T-helper 2 cell treated with Interferon-gamma antibody and Interleukin-4, amounts not matched to agents 5 μg/mL and 100 μg/mL, for 36 hours (primary cell): ENCODE measurements around the gene PRDM5.

ENCODE experiments used
- DNase-seq: peaks from one replicate; pipeline ENCODE4 v3.0.0; 2021; ENCODE audit warnings: low spot score
- H3K27ac Mint-ChIP-seq: one replicate; pipeline ENCODE4 v1.8.0; 2021; ENCODE audit warnings: mild to moderate bottlenecking, mixed read lengths
- H3K27me3 Mint-ChIP-seq: one replicate; pipeline ENCODE4 v1.8.0; 2021; ENCODE audit warnings: low read depth, mixed read lengths
- H3K36me3 Mint-ChIP-seq: one replicate; pipeline ENCODE4 v1.8.0; 2021; ENCODE audit warnings: low read depth, mixed read lengths
- H3K4me1 Mint-ChIP-seq: one replicate; pipeline ENCODE4 v1.8.0; 2021; ENCODE audit warnings: low read depth, mixed read lengths
- H3K4me3 Mint-ChIP-seq: one replicate; pipeline ENCODE4 v1.8.0; 2022; ENCODE audit warnings: mild to moderate bottlenecking, moderate library complexity, mixed read lengths
- H3K9me3 Mint-ChIP-seq: one replicate; pipeline ENCODE4 v1.8.0; 2021; ENCODE audit warnings: mixed read lengths

Gene PRDM5

DNA sequence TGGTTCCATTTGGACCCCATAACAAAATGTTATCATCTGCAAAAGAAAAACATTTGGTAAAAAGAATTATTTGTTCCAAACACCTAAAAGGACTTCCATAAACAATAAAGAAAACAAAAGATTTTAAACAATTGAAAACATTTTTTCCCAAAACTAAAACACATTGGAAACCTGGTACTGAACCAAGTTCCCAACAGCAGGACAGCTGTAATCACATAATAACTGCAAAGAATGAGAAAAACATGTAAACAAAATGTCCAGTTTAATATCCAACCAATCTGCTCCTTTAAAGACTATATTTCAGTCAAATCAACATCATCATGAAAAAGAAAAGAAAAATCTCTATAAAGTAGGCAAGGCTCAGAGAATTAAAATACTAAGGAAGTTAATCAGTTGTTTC, 36.3 kb downstream of the PRDM5 start:
- H3K4me3 Mint-ChIP-seq, result no peak overlapping the region
- H3K4me1 Mint-ChIP-seq, result no peaks in the 10 kb centered on the region
- peaks cover 4% of the 10 kb centered on the region for H3K9me3 Mint-ChIP-seq
- peaks cover 6% of the 10 kb centered on the region for H3K27me3 Mint-ChIP-seq
- no peak for DNase-seq
- H3K27ac Mint-ChIP-seq, result no peak overlapping the region
- H3K36me3 Mint-ChIP-seq, result no peaks in the 10 kb centered on the region

DNA sequence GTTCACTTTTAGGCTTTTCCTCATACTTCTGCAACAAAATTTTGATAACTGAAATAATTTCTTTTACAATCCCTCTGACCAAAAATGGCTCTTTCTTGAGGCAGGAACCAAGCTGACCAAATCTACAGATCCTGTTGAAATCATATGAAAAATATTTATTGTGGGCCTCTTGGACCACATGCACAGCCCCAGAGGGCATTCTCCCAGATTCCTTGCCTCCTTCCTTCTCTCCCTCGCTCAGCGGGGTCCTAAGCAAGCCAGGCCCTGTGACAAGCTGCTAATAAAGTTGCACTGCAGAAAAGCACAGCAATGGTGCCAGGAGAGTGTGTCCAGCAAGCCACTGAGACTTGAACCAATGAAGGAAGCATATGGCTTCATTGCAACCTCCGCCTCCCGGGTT, 40.7 kb downstream of the PRDM5 start:
- no peak for DNase-seq
- Mint-ChIP-seq H3K4me3 (no peak overlapping the region), H3K27me3 (peaks cover 14% of the 10 kb centered on the region), H3K36me3 (no peaks in the 10 kb centered on the region), H3K4me1 (no peaks in the 10 kb centered on the region), H3K27ac (no peak overlapping the region), H3K9me3 (no peaks in the 10 kb centered on the region)

DNA sequence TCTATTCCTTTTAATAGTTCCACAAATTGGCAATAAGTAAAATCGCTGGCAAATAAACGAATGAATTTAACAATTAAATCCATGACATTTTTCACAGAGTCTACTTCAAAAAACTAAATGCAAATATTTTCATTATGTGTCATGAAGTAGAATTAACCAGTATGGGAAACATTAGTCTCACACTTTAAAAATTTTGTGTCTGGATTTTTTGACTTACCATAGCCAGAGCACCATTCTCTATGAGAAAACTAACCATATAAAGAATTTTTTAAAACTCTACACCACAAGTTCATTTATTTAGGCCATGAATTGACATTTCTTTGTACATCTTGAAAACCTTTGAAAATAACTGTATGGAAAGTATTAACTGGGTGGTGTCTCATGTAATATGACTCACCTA, 41.2 kb downstream of the PRDM5 start:
- no peaks in the 10 kb centered on the region for H3K9me3 Mint-ChIP-seq
- H3K27ac Mint-ChIP-seq, result no peak overlapping the region
- peaks cover 14% of the 10 kb centered on the region for H3K27me3 Mint-ChIP-seq
- DNase-seq, result no peak
- H3K4me3 Mint-ChIP-seq, result no peak overlapping the region
- H3K36me3 Mint-ChIP-seq, result no peaks in the 10 kb centered on the region
- no peaks in the 10 kb centered on the region for H3K4me1 Mint-ChIP-seq

DNA sequence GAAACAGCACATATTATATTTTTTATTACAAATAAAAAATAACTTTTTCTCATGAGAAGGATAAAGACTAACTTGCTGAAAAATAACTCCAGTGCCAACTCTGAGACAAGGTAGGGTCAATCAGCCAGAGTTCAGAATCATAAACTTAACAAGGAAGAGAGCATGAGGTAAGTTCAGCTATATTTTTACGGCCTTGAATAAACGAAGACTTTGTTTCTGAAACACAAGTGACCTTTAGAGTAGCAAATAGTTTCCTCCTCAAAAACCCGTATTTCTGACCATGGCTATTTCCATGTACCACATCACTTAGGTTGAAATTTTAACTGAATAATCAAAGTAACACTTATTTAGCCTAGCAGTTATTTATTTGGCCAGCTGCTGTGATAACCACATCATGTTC, 45.5 kb downstream of the PRDM5 start:
- Mint-ChIP-seq H3K27ac (no peak overlapping the region), H3K4me1 (no peaks in the 10 kb centered on the region), H3K27me3 (peaks cover 8% of the 10 kb centered on the region), H3K4me3 (no peak overlapping the region), H3K9me3 (no peaks in the 10 kb centered on the region), H3K36me3 (no peaks in the 10 kb centered on the region)
- no peak for DNase-seq

DNA sequence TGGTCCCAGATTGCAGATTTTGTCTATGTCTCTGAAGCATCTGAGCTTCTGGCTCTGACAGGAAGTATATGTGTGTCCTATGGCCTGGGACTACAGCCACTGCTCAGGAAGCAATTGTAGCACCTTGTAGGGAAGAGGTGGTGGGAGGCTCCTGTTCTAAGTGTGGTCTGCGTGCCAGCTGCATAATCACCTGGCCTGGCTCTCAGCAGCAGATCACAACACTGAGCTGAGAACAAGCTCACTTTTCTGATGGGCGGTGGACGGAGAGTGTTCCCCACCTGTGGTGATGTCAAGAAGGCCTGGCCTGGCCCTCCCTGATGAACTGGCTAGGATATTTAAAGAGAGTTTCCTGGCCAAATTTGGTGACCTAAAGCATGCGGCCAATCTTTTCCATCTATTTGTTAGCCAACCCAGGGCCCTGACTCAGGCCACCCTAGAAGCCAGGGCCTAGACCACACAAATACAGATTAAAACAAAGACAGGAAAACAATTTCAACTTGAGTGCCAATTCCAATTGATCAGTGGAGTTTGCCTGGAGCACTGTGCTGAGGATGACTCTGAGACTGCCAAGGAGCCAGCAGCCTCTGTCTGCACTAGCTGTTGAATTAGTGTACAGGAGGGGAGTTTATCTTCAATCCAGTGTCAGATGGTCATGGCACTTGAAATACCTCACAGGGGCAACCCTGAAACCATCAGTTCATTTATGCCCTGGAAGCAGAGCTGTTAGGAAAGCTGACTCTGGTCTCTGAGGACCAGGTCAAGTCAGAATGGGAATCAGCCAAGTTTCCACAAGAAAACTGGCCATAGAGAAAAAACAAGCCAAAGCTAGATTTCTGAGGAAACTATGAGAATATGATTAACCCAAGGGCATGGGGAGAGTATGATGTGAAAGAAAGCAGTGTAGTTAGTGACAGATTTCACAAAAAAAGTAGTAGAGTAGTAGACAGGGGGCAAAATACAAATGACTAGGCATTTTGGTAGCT, 47.4 kb downstream of the PRDM5 start:
- Mint-ChIP-seq H3K4me1 (no peaks in the 10 kb centered on the region), H3K4me3 (no peak overlapping the region), H3K27me3 (peaks cover 8% of the 10 kb centered on the region), H3K27ac (no peak overlapping the region), H3K9me3 (no peaks in the 10 kb centered on the region), H3K36me3 (no peaks in the 10 kb centered on the region)
- no peak for DNase-seq

DNA sequence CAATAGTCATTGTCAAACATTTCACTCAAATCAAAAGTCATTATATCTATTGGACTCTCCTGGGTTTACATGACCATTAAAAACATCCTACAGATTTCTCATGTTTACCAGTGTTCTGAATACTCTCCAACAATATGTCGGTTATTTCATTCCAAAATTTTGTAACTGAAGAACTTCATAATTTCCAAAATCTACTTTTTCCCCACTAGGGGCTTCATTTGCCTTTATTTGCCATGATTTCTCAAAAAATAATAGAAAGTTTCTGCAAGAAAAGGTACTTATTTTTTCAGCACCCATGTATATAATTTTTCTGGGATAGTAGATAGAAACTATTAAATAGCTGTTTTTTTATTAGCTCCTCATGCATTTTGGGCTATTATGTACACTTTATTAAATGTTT, 49.0 kb downstream of the PRDM5 start:
- no peaks in the 10 kb centered on the region for H3K36me3 Mint-ChIP-seq
- H3K27me3 Mint-ChIP-seq, result peaks cover 5% of the 10 kb centered on the region

DNA sequence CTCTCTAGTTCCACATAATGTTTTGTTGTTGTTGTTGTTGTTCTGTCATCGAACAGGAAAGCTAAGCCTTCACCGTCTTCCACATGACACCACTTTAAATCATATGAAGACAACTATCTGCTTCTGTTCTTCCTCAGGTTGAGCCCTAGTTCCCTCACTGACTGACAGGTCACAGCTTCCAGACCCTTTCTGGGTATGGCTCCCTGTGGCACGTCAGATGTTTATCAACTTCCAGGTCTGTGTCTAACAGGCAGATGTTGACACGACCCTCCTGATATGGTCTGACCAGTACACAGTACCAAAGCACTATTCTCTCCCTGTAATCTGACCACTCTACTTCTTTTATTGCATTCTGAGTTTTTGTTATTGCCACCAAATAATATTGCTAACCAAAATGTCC, 51.4 kb downstream of the PRDM5 start:
- Mint-ChIP-seq H3K27ac (no peak overlapping the region), H3K27me3 (peaks cover 7% of the 10 kb centered on the region), H3K36me3 (no peaks in the 10 kb centered on the region), H3K4me3 (no peak overlapping the region), H3K4me1 (no peaks in the 10 kb centered on the region), H3K9me3 (no peaks in the 10 kb centered on the region)
- DNase-seq, result no peak

More for the DNA sequence above, 49.0 kb downstream of the PRDM5 start:
- no peak overlapping the region for H3K27ac Mint-ChIP-seq
- H3K4me3 Mint-ChIP-seq, result no peak overlapping the region
- DNase-seq, result no peak
- H3K9me3 Mint-ChIP-seq, result no peaks in the 10 kb centered on the region
- no peaks in the 10 kb centered on the region for H3K4me1 Mint-ChIP-seq

DNA sequence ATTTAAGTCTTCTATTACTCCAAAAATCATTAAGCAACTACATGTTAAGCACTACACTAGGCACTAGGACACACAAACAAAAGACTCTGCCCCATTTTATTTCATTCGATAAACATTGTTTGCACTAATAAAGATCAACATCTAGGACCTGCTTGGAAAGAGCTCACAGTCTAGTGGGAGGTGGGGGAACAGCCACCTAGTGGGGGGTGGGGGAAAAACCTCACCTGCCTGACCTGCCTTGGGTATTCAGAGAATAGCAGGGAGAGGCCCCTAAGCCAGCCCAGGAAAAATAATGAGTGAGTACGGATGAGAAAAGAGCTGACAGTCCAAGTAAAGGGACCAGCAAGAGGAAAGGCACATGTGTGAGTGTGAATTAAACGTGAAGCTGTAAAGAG, 52.2 kb downstream of the PRDM5 start:
- Mint-ChIP-seq H3K4me3 (no peak overlapping the region), H3K27ac (no peak overlapping the region), H3K4me1 (no peaks in the 10 kb centered on the region), H3K36me3 (no peaks in the 10 kb centered on the region), H3K9me3 (no peaks in the 10 kb centered on the region), H3K27me3 (peaks cover 7% of the 10 kb centered on the region)
- DNase-seq, result no peak

DNA sequence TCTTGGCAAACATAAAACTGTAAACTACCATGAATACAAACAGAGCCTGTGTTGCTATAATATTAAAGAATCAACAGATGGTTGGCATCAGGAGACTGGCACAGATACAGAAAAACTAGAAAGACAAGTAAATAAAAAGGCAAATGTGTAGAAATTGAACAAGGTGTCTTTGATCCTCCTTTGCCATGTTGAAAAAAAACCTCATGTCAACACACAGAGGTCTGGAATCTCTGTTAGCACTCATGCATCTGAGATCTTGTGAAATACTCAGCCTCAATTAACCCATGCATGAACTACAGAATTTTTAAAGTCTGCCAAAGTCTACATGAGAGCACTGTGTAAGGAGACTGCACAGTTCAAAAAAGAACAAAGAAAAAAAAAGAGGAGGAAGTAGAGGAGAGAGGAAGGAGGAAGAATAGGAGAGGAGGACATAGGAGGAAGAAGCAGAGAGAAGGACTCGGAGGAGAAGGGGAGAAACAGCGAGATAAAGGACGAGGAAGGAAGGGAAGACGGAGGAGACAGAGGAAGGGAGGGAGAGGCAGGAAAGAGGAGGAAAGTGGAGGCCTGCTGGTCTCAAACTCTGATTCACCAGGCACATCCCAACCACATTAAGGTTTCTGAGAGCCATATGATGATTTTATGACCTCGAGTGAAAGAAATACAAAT, 52.8 kb downstream of the PRDM5 start:
- Mint-ChIP-seq H3K27ac (no peak overlapping the region), H3K4me1 (no peaks in the 10 kb centered on the region), H3K9me3 (no peaks in the 10 kb centered on the region), H3K4me3 (no peak overlapping the region), H3K36me3 (no peaks in the 10 kb centered on the region), H3K27me3 (peaks cover 7% of the 10 kb centered on the region)
- no peak for DNase-seq

DNA sequence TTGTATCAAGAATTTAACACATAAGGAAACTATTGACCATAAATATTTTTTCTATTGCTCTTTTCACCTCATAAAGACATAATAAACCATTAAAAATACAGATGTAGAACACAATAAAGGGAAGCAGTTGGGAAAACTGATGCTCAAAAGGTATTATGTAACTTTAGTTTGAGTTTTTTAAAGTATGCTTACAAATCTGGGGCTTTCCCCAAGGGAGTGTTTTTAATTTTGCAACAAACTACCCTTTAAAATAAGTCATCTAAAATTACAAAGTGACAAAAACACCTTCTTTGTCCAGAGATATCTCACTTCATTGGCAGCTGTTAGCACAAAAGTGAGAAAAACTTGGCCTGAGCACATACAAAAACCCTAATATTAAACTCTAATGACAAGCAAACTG, 55.0 kb downstream of the PRDM5 start:
- H3K9me3 Mint-ChIP-seq, result no peaks in the 10 kb centered on the region
- H3K27me3 Mint-ChIP-seq, result peaks cover 10% of the 10 kb centered on the region

DNA sequence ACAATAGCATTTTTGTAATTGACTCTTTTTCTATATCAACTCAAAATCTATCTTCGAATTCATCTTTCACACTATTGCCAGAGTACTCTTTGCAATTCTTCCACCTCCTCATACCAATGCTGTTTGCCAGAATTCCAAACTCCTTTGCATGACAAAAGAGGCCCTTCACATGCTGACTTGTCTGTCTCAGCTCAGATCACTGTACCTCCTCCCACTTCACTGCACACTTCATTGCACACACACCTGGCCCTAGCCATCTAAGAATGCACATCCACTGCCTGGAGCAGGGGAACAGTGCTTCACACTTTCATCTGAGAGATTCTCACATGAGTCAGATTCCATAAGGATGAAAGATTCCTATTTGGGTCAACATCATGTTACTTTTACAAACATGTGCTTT, 56.5 kb downstream of the PRDM5 start:
- Mint-ChIP-seq H3K4me1 (no peaks in the 10 kb centered on the region), H3K9me3 (no peaks in the 10 kb centered on the region)

More for the DNA sequence above, 55.0 kb downstream of the PRDM5 start:
- Mint-ChIP-seq H3K4me1 (no peaks in the 10 kb centered on the region), H3K36me3 (no peaks in the 10 kb centered on the region), H3K4me3 (no peak overlapping the region), H3K27ac (no peak overlapping the region)
- DNase-seq, result no peak

DNA sequence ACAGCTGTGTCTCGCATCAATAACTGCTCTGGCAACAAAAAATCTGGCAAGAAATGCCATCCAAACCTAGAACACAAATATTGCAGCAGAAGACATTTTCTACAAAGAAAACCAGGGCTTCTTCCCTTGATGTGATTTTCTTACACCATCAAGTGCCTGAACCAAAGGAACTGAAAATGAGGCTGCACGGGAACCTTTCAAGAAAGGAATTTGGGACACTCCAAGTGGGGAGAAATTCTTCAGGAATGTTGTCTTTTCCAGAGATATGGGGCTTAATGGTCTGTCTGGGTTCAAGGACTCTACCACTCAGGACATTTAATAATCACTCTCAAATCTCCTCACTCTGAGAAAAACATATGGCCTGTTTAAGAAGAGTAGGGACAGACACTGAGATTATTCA, 57.6 kb downstream of the PRDM5 start:
- H3K27me3 Mint-ChIP-seq, result peaks cover 10% of the 10 kb centered on the region
- H3K9me3 Mint-ChIP-seq, result no peaks in the 10 kb centered on the region
- DNase-seq, result no peak
- no peak overlapping the region for H3K27ac Mint-ChIP-seq
- H3K4me1 Mint-ChIP-seq, result no peaks in the 10 kb centered on the region
- no peaks in the 10 kb centered on the region for H3K36me3 Mint-ChIP-seq
- H3K4me3 Mint-ChIP-seq, result no peak overlapping the region

More for the DNA sequence above, 56.5 kb downstream of the PRDM5 start:
- Mint-ChIP-seq H3K4me3 (no peak overlapping the region), H3K27ac (no peak overlapping the region), H3K36me3 (no peaks in the 10 kb centered on the region), H3K27me3 (peaks cover 10% of the 10 kb centered on the region)
- DNase-seq, result no peak

DNA sequence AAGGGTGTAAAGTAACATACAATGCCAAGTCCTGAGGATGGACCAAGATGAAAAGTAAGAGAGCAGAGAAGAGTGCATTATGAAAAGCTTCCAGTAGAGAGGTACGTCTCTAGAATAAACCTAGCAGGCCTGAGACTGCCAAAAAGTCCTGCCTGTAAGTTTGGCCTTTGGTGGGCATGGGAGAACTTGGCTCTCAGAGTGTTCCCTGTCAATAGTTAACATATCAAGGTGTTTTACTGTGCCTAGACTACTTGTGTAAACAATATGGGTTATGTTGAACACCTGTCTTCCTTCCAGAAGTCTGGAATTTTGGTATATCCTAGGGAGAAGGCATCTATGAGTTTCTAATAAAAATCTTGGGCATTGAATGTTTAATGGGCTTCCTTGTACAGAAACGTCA, 60.1 kb downstream of the PRDM5 start:
- H3K27me3 Mint-ChIP-seq, result peaks cover 8% of the 10 kb centered on the region
- H3K4me1 Mint-ChIP-seq, result peaks cover 1% of the 10 kb centered on the region
- no peak overlapping the region for H3K27ac Mint-ChIP-seq
- H3K4me3 Mint-ChIP-seq, result no peak overlapping the region
- no peaks in the 10 kb centered on the region for H3K9me3 Mint-ChIP-seq
- H3K36me3 Mint-ChIP-seq, result no peaks in the 10 kb centered on the region
- no peak for DNase-seq

DNA sequence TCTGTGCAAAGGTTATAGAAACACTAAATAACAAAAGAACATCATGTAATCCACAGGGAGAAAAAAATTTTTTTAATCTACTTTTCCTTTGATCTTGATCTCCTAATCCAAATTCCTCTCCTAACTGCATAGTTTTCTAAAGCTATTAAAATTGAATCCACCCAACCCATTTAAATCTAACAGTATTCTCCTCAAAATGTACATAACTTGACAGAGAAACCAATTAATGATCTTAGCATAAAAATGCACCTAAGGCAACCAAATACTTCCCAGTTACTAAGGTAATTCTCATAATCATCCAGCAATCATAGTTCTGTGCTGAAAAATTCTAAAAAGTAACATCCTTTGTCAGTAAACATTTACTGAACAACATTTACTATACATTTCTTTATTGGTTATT, 60.7 kb downstream of the PRDM5 start:
- no peak for DNase-seq
- H3K4me1 Mint-ChIP-seq, result peaks cover 3% of the 10 kb centered on the region
- H3K27ac Mint-ChIP-seq, result no peak overlapping the region
- no peaks in the 10 kb centered on the region for H3K9me3 Mint-ChIP-seq
- H3K27me3 Mint-ChIP-seq, result peaks cover 8% of the 10 kb centered on the region
- H3K36me3 Mint-ChIP-seq, result no peaks in the 10 kb centered on the region
- H3K4me3 Mint-ChIP-seq, result no peak overlapping the region
